VCaP (cell line): ENCODE data around the gene CEBPA.

ENCODE experiments used
- H3K27ac ChIP-seq: fragments of 450-650 bp; 2 replicates; pipeline ENCODE4 v1.5.1; 2017
- TF ChIP-seq, protein P1 (sequence below): fragments of 450-650 bp; conservative IDR thresholded peaks from 2 replicates; pipeline ENCODE4 v1.5.1; 2017; ENCODE audit warnings: mild to moderate bottlenecking, moderate library complexity

The CEBPA gene

GRCh38 chr19:33310606-33311325 is 8.4 kb upstream of the CEBPA start:
- TF ChIP-seq, protein P1, sequence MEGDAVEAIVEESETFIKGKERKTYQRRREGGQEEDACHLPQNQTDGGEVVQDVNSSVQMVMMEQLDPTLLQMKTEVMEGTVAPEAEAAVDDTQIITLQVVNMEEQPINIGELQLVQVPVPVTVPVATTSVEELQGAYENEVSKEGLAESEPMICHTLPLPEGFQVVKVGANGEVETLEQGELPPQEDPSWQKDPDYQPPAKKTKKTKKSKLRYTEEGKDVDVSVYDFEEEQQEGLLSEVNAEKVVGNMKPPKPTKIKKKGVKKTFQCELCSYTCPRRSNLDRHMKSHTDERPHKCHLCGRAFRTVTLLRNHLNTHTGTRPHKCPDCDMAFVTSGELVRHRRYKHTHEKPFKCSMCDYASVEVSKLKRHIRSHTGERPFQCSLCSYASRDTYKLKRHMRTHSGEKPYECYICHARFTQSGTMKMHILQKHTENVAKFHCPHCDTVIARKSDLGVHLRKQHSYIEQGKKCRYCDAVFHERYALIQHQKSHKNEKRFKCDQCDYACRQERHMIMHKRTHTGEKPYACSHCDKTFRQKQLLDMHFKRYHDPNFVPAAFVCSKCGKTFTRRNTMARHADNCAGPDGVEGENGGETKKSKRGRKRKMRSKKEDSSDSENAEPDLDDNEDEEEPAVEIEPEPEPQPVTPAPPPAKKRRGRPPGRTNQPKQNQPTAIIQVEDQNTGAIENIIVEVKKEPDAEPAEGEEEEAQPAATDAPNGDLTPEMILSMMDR, result peak; percentile 56
- peak overlapping the region; percentile 97 for H3K27ac ChIP-seq

DNA sequence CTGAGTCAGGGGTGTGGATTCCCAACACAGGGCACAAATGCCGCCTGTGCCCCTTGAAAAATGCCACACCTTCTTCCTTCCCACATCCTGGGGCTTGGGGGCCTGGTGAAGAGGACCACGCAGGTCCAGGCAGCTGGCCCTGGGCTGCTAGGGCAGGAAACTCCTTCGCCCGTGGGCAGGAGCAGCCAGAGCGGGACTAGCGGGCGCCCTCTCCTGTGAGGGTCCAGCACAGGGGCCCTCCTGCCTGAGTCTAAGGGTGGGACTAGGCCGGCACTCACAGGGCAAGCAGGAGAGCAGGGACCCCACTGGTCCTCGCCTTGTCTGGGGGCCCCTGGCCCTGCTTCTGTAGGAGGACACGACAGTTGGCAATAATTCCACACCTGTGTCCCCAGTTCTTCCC is 7.5 kb upstream of the CEBPA start:
- TF ChIP-seq, protein P1, result no peak
- H3K27ac ChIP-seq, result peak overlapping the region; percentile 97

DNA sequence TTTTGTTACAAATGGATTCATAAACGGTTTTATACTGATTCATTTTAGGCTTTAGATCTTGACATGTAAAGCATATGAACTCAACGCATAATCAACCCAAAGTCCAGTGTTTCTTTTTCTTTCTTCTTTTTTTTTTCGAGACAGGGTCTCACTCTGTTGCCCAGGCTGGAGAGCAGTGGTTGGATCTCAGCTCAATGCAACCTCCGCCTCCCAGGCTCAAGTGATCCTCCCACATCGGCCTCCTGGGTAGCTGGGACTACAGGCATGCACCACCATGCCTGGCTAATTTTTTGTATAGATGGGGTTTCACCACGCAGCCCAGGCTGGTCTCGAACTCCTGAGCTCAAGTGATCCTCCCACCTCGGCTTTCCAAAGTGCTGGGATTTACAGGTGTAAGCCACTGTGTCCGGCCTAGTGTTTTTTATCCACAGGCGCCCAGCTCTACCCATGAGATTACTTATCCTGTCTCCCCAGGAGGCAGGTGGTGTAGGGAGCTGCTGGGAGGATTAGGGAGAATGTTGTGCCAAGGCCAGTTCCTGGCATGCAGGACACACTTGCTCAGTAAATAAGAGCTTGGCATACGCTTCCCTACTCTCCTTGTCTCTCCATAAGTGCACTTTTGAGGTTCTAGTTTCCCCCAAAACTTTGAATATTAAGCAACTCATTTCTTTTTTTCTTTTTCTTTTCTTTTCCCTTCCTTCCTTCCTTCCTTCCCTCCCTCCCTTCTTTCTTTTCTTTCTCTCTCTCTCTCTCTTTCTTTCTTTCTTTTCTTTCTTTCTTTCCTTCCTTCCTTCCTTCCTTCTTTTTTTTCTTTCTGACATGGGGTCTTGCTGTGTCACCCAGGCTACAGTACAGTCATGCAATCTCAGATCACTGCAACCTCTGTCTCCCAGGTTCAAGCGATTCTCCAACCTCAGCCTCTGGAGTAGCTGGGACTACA is 4.8 kb upstream of the CEBPA start:
- TF ChIP-seq, protein P1, result no peak
- H3K27ac ChIP-seq, result peak overlapping the region; percentile 53

GRCh38 chr19:33306191-33306590 is 3.9 kb upstream of the CEBPA start:
- TF ChIP-seq, protein P1, result no peak
- H3K27ac ChIP-seq, result no peak overlapping the region; the same call in 1 of the 2 replicates

DNA sequence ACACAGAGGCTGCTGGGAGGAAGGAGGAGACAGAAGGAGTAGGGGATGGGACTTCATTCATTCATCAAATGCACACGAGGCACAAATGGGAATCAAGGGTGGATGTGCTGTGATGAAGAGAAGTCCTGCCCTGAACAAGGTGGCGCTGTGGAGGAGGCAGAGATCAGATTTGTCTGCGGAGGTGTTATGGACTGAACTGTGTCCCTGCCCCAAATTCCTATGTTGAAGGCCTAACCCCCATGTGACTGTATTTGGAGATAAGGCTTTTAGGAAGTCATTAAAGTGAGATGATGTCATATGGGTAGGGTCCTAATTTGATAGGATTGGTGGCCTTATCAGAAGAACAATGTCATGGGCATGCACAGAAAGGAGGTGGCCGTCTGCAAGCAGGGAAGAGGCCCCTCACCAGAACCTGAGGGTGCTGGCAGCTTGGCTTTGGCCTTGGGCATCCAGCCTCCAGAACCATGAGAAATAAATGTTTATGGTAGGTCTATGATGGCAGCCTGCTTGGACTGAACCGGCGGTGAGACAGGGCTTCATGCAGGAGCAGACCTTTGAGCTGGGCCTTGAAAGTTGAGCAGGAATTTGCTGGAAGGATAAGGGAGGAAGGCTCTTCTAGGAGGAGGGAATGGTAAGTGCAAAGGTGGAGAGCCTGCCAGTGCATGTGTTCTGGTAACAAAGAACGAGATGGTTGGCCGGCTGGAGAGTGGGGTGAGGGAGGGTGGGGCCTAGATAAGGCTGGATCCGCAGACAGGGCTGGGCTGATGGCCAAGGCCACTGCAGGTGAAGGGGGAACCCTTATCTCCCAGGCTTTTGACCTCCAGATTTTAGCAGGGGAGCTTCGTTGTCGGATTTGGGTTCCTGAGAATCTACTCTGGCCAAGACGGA is 2.7 kb upstream of the CEBPA start:
- TF ChIP-seq, protein P1, result no peak

DNA sequence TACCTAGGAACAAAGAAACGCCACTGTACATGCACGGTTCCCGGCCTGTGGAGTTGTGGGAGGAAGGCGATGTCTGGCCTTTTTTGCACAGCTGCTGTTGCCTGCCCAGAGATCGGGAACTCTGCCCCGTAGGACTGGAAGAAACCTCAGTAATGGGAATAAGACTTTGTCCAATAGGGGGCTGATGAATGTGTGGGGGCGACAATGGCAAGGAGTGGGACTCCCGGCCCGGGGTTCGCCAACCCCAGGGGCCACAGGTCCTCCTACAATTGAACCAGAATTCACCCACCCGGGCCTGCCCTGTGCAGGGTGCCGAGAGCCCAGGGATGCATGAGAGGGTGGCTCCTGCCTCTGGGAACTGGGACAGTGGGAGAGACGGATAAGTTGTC is 2.0 kb upstream of the CEBPA start:
- no peak overlapping the region for H3K27ac ChIP-seq
- TF ChIP-seq, protein P1, result no peak

More for the DNA sequence above, 2.7 kb upstream of the CEBPA start:
- no peak overlapping the region for H3K27ac ChIP-seq
